Activated T-helper 1 cell treated with Interleukin-2 at 50 U/mL for 16 hours (primary cell): ENCODE results near the gene GPATCH2.
A peak's percentile ranks its signal among the peaks of the same experiment; 100 is the strongest.
"Not testable (repeated sequence)": the region's sequence is repeated elsewhere in the genome, so short reads cannot be mapped to it uniquely, and the experiment has no call there.

ENCODE experiments used
- DNase-seq: peaks from one replicate; pipeline ENCODE4 v3.0.0-alpha.2; 2020; ENCODE audit warnings: low read depth

Gene GPATCH2

GRCh38 chr1:217630711-217631591 is at the start of gene GPATCH2, which contains the start of gene SPATA17:
GPATCH2 (minus strand) TSS chr1:217631090; CDS start chr1:217630971, 119 bp downstream.
SPATA17 (plus strand) TSS chr1:217631344; CDS start chr1:217631379, 35 bp downstream.
- peak; percentile 58 for DNase-seq

GRCh38 chr1:217674028-217674729 is 43.3 kb upstream of the GPATCH2 start:
- DNase-seq, result no peak

GRCh38 chr1:217673387-217673786 is 42.5 kb upstream of the GPATCH2 start:
- DNase-seq, result no peak

GRCh38 chr1:217668351-217668940 is 37.6 kb upstream of the GPATCH2 start:
- no peak for DNase-seq

GRCh38 chr1:217661407-217661806 is 30.5 kb upstream of the GPATCH2 start:
- DNase-seq, result no peak

- no peak for DNase-seq
Observed at GRCh38 chr1:217660353-217661062, 29.6 kb upstream of the GPATCH2 start.

GRCh38 chr1:217650674-217651073 is 19.8 kb upstream of the GPATCH2 start:
- DNase-seq, result no peak

GRCh38 chr1:217647791-217648190 is 16.9 kb upstream of the GPATCH2 start:
- no peak for DNase-seq

- no peak for DNase-seq
Observed at GRCh38 chr1:217642455-217642854, 11.6 kb upstream of the GPATCH2 start.

GRCh38 chr1:217627431-217627830 is 3.5 kb downstream of the GPATCH2 start:
- no peak for DNase-seq

GRCh38 chr1:217626321-217626720 is 4.6 kb downstream of the GPATCH2 start:
- no peak for DNase-seq

GRCh38 chr1:217622042-217622441 is 8.8 kb downstream of the GPATCH2 start:
- no peak for DNase-seq

- no peak for DNase-seq
Observed at GRCh38 chr1:217620814-217621213, 10.1 kb downstream of the GPATCH2 start.

GRCh38 chr1:217617126-217617525 is 13.8 kb downstream of the GPATCH2 start:
- DNase-seq, result no peak

- DNase-seq, result no peak
Observed at GRCh38 chr1:217614200-217614712, 16.6 kb downstream of the GPATCH2 start.

- no peak for DNase-seq
Observed at GRCh38 chr1:217605390-217605789, 25.5 kb downstream of the GPATCH2 start.

- DNase-seq, result no peak
Observed at GRCh38 chr1:217602380-217602779, 28.5 kb downstream of the GPATCH2 start.

GRCh38 chr1:217599154-217599553 is 31.7 kb downstream of the GPATCH2 start:
- DNase-seq, result no peak

- no peak for DNase-seq
Observed at GRCh38 chr1:217590598-217590997, 40.3 kb downstream of the GPATCH2 start.

GRCh38 chr1:217586586-217586985 is 44.3 kb downstream of the GPATCH2 start:
- DNase-seq, result no peak

- DNase-seq, result no peak
Observed at GRCh38 chr1:217585577-217585976, 45.3 kb downstream of the GPATCH2 start.

- DNase-seq, result not testable (repeated sequence)
Observed at GRCh38 chr1:217584286-217584811, 46.5 kb downstream of the GPATCH2 start.
